Measurements from ENCODE around the gene CGB5. TPM values are rescaled to one million over a fixed set of nuclear protein-coding genes. Genes with fewer than 3 reads are reported as not detected.
A peak's percentile ranks its signal among the peaks of the same experiment; 100 is the strongest.
"Not testable (repeated sequence)": the region's sequence is repeated elsewhere in the genome, so short reads cannot be mapped to it uniquely, and the experiment has no call there.

The CGB5 gene
- total RNA-seq, 1 donor from 2014 or later = not detected

GRCh38 chr19:49020931-49021895, 22.4 kb upstream of the CGB5 start:
- no peak for ATAC-seq (ENCODE audit: low read depth)
- H3K36me3 Mint-ChIP-seq (ENCODE audit: low read depth) = no peaks in the 10 kb centered on the region
- no peak overlapping the region for H3K27ac Mint-ChIP-seq
- DNase-seq = no peak
- CTCF ChIA-PET = no interaction called here
- intact Hi-C loops (cut with micrococcal nuclease) = no loop called here
- POLR2A ChIA-PET = interaction anchor here (0.5 to 1.0 kb wide), 4 partner anchors 23 to 102 kb away, joined by 3 to 7 read pairs (median 4); partner anchors contain the start of genes GYS1 and RUVBL2
- H3K4me3 Mint-ChIP-seq = no peak overlapping the region
- peaks cover 3% of the 10 kb centered on the region for H3K27me3 Mint-ChIP-seq
- no peaks in the 10 kb centered on the region for H3K9me3 Mint-ChIP-seq
- H3K4me1 Mint-ChIP-seq = peaks cover 32% of the 10 kb centered on the region
- no peak for TF ChIP-seq CTCF (IDR thresholded peaks at IDR 0.05)

- Mint-ChIP-seq H3K27ac (no peak overlapping the region), H3K4me3 (no peak overlapping the region), H3K27me3 (peaks cover 3% of the 10 kb centered on the region), H3K36me3 (ENCODE audit: low read depth) (no peaks in the 10 kb centered on the region), H3K4me1 (peaks cover 32% of the 10 kb centered on the region), H3K9me3 (no peaks in the 10 kb centered on the region)
- ATAC-seq (ENCODE audit: low read depth) (no peak), DNase-seq (no peak)
- ChIA-PET CTCF (no interaction called here), POLR2A (interaction anchor here (0.8 kb wide), 1 partner anchor 28 kb away, joined by 4 read pairs; the partner anchor contains the start of gene RUVBL2)
- intact Hi-C loops (cut with micrococcal nuclease) = no loop called here
- no peak for TF ChIP-seq CTCF (IDR thresholded peaks at IDR 0.05)
Measured at GRCh38 chr19:49022116-49022515, 21.5 kb upstream of the CGB5 start.

GRCh38 chr19:49024233-49024632, 19.4 kb upstream of the CGB5 start, which contains the start of gene CGB3:
Gene CGB3 (minus strand): TSS chr19:49024333. CDS start chr19:49023971, 362 bp downstream.
- ATAC-seq (ENCODE audit: low read depth); DNase-seq; H3K27me3 Mint-ChIP-seq; intact Hi-C loops (cut with micrococcal nuclease); CTCF ChIA-PET; POLR2A ChIA-PET; H3K4me3 Mint-ChIP-seq; H3K36me3 Mint-ChIP-seq (ENCODE audit: low read depth); H3K9me3 Mint-ChIP-seq; H3K27ac Mint-ChIP-seq: not testable (repeated sequence)
- peaks cover 19% of the 10 kb centered on the region for H3K4me1 Mint-ChIP-seq

GRCh38 chr19:49025088-49025487, 18.6 kb upstream of the CGB5 start:
- peaks cover 14% of the 10 kb centered on the region for H3K4me1 Mint-ChIP-seq
- CTCF ChIA-PET; H3K27ac Mint-ChIP-seq; H3K9me3 Mint-ChIP-seq; DNase-seq; ATAC-seq (ENCODE audit: low read depth); H3K4me3 Mint-ChIP-seq; H3K36me3 Mint-ChIP-seq (ENCODE audit: low read depth); H3K27me3 Mint-ChIP-seq; POLR2A ChIA-PET; intact Hi-C loops (cut with micrococcal nuclease): not testable (repeated sequence)

GRCh38 chr19:49025599-49025998, 18.0 kb upstream of the CGB5 start:
- H3K9me3 Mint-ChIP-seq; DNase-seq; H3K4me3 Mint-ChIP-seq; H3K27ac Mint-ChIP-seq; POLR2A ChIA-PET; ATAC-seq (ENCODE audit: low read depth); H3K27me3 Mint-ChIP-seq; CTCF ChIA-PET; H3K36me3 Mint-ChIP-seq (ENCODE audit: low read depth); intact Hi-C loops (cut with micrococcal nuclease); H3K4me1 Mint-ChIP-seq: not testable (repeated sequence)

GRCh38 chr19:49028686-49029085, 15.0 kb upstream of the CGB5 start:
- H3K27me3 Mint-ChIP-seq; ATAC-seq (ENCODE audit: low read depth); intact Hi-C loops (cut with micrococcal nuclease); H3K4me1 Mint-ChIP-seq; H3K27ac Mint-ChIP-seq; POLR2A ChIA-PET; H3K9me3 Mint-ChIP-seq; H3K36me3 Mint-ChIP-seq (ENCODE audit: low read depth); DNase-seq; CTCF ChIA-PET; H3K4me3 Mint-ChIP-seq: not testable (repeated sequence)

- H3K9me3 Mint-ChIP-seq; ATAC-seq (ENCODE audit: low read depth); H3K36me3 Mint-ChIP-seq (ENCODE audit: low read depth); H3K4me3 Mint-ChIP-seq; DNase-seq; POLR2A ChIA-PET; H3K27me3 Mint-ChIP-seq; H3K4me1 Mint-ChIP-seq; intact Hi-C loops (cut with micrococcal nuclease); CTCF ChIA-PET; H3K27ac Mint-ChIP-seq: not testable (repeated sequence)
Measured at GRCh38 chr19:49029749-49030148, 13.9 kb upstream of the CGB5 start.

GRCh38 chr19:49030323-49030722, 13.3 kb upstream of the CGB5 start:
- DNase-seq; POLR2A ChIA-PET; H3K36me3 Mint-ChIP-seq (ENCODE audit: low read depth); H3K9me3 Mint-ChIP-seq; H3K4me3 Mint-ChIP-seq; CTCF ChIA-PET; ATAC-seq (ENCODE audit: low read depth); intact Hi-C loops (cut with micrococcal nuclease); H3K27ac Mint-ChIP-seq; H3K4me1 Mint-ChIP-seq; H3K27me3 Mint-ChIP-seq: not testable (repeated sequence)

- H3K4me3 Mint-ChIP-seq; H3K36me3 Mint-ChIP-seq (ENCODE audit: low read depth); intact Hi-C loops (cut with micrococcal nuclease); H3K4me1 Mint-ChIP-seq; H3K27me3 Mint-ChIP-seq; DNase-seq; H3K27ac Mint-ChIP-seq; POLR2A ChIA-PET; H3K9me3 Mint-ChIP-seq; CTCF ChIA-PET: not testable (repeated sequence)
- peak; percentile 25 for ATAC-seq (ENCODE audit: low read depth)
Measured at GRCh38 chr19:49031642-49032301, 11.9 kb upstream of the CGB5 start, which contains the start of gene CGB2. Gene CGB2 (plus strand): TSS chr19:49031890. CDS start chr19:49032096, 206 bp downstream.

GRCh38 chr19:49036815-49037214, 6.8 kb upstream of the CGB5 start, which contains the start of gene CGB1:
Gene CGB1 (minus strand): TSS chr19:49036895. CDS start chr19:49036711, 184 bp downstream.
- H3K27me3 Mint-ChIP-seq; intact Hi-C loops (cut with micrococcal nuclease); CTCF ChIA-PET; H3K27ac Mint-ChIP-seq; POLR2A ChIA-PET; H3K4me3 Mint-ChIP-seq; H3K9me3 Mint-ChIP-seq; H3K4me1 Mint-ChIP-seq; DNase-seq; H3K36me3 Mint-ChIP-seq (ENCODE audit: low read depth); ATAC-seq (ENCODE audit: low read depth): not testable (repeated sequence)

All from activated B cell treated with CpG ODN at 0.5 μM for 24 hours (primary cell).